ENCODE results near the gene TMCC2.

DNA sequence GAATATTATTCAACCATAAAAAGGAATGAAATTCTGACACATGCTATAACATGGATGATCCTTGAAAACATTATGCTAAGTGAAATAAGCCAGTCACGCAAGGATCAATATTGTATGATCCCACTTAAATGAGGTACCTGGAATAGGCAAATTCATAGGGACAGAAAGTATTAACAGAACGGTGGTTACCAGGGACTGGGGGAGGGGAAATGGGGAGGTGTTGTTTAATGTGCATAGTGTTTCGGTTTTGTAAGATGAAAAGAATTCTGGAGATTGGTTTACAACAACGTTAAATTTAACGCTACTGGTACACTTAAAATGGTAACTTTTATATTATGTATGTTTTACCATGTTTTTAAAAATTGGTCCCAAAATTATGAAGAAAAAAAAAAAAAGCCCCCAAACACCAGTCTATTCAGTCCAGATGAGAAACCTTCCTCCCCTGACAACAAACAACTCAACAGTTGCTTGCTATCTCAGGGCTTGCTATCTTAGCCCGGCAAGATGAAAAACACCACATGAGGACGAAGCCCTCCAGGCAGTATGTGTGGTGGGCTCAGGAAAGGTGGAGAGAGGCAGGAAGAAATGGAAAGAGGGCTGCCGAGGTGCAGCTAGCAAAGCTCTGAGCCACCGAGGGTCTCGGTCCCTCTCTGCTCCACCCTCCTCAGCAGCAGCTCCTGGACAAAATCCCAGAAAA, 85.3 kb downstream of the TMCC2 start:
- TF ChIP-seq, protein P1, sequence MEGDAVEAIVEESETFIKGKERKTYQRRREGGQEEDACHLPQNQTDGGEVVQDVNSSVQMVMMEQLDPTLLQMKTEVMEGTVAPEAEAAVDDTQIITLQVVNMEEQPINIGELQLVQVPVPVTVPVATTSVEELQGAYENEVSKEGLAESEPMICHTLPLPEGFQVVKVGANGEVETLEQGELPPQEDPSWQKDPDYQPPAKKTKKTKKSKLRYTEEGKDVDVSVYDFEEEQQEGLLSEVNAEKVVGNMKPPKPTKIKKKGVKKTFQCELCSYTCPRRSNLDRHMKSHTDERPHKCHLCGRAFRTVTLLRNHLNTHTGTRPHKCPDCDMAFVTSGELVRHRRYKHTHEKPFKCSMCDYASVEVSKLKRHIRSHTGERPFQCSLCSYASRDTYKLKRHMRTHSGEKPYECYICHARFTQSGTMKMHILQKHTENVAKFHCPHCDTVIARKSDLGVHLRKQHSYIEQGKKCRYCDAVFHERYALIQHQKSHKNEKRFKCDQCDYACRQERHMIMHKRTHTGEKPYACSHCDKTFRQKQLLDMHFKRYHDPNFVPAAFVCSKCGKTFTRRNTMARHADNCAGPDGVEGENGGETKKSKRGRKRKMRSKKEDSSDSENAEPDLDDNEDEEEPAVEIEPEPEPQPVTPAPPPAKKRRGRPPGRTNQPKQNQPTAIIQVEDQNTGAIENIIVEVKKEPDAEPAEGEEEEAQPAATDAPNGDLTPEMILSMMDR (conservative IDR thresholded peaks at IDR 0.05; ENCODE audit: low read depth, low read length) = no peak
- TF ChIP-seq SMC3 (IDR thresholded peaks at IDR 0.05; ENCODE audit: low read depth, low read length) = no peak
- TF ChIP-seq, protein P2, sequence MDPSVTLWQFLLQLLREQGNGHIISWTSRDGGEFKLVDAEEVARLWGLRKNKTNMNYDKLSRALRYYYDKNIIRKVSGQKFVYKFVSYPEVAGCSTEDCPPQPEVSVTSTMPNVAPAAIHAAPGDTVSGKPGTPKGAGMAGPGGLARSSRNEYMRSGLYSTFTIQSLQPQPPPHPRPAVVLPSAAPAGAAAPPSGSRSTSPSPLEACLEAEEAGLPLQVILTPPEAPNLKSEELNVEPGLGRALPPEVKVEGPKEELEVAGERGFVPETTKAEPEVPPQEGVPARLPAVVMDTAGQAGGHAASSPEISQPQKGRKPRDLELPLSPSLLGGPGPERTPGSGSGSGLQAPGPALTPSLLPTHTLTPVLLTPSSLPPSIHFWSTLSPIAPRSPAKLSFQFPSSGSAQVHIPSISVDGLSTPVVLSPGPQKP (IDR thresholded peaks at IDR 0.05; ENCODE audit: borderline replicate concordance, low read depth, low read length) = no peak
- TF ChIP-seq POLR2A (IDR thresholded peaks at IDR 0.05; ENCODE audit: low read depth, low read length) = no peak
- no peak for TF ChIP-seq FOS (IDR thresholded peaks at IDR 0.05; ENCODE audit: low read depth, low read length)
- TF ChIP-seq NFE2L2 (IDR thresholded peaks at IDR 0.05; ENCODE audit: low read depth, low read length) = no peak
- TF ChIP-seq CHD1 (IDR thresholded peaks at IDR 0.05; ENCODE audit: low read depth, low read length) = no peak
- no peak for TF ChIP-seq BHLHE40 (IDR thresholded peaks at IDR 0.05; ENCODE audit: low read depth, low read length)
- TF ChIP-seq, protein P3, sequence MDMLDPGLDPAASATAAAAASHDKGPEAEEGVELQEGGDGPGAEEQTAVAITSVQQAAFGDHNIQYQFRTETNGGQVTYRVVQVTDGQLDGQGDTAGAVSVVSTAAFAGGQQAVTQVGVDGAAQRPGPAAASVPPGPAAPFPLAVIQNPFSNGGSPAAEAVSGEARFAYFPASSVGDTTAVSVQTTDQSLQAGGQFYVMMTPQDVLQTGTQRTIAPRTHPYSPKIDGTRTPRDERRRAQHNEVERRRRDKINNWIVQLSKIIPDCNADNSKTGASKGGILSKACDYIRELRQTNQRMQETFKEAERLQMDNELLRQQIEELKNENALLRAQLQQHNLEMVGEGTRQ (IDR thresholded peaks at IDR 0.05; ENCODE audit: low read depth, low read length) = no peak
- TF ChIP-seq MXI1 (IDR thresholded peaks at IDR 0.05; ENCODE audit: borderline replicate concordance, low read depth, low read length) = no peak
- no peak for TF ChIP-seq RAD21 (IDR thresholded peaks at IDR 0.05; ENCODE audit: low read length)
